Measurements from ENCODE around the gene ZFHX3. TPM values are rescaled to one million over a fixed set of nuclear protein-coding genes. Genes with fewer than 3 reads are reported as not detected.
A peak's percentile ranks its signal among the peaks of the same experiment; 100 is the strongest.

The ZFHX3 gene
- polyA plus RNA-seq, 1 donor (not counting 4 experiments of a cell fraction or from before 2014, with no cell fraction given): 1.2 TPM

GRCh38 chr16:72961863-72962262, 86.1 kb downstream of the ZFHX3 start:
- no peak for FAIRE-seq
- DNase-seq (ENCODE audit: low read depth, low spot score): no peak
- Histone ChIP-seq H3K79me2 (ENCODE audit: control insufficient read depth, insufficient read depth, low read length) (no peaks in the 10 kb centered on the region), H3K9me3 (ENCODE audit: control insufficient read depth, low read depth, low read length) (no peaks in the 10 kb centered on the region), H3K9ac (ENCODE audit: control insufficient read depth, extremely low read depth, insufficient read depth, low read length) (no peak overlapping the region), H3K9me1 (ENCODE audit: control insufficient read depth, extremely low read depth, insufficient read depth, low read length) (peaks cover 2% of the 10 kb centered on the region), H3K27me3 (ENCODE audit: control insufficient read depth, extremely low read depth, insufficient read depth, low read length) (no peaks in the 10 kb centered on the region), H3K27ac (ENCODE audit: control insufficient read depth, insufficient read depth, low read length) (no peak overlapping the region), H4K20me1 (ENCODE audit: control insufficient read depth, extremely low read depth, insufficient read depth, low read length) (peaks cover 2% of the 10 kb centered on the region), H3K4me1 (ENCODE audit: control insufficient read depth, extremely low read depth, insufficient read depth, low read length) (peaks cover 10% of the 10 kb centered on the region), H2AFZ (ENCODE audit: control insufficient read depth, low read length) (no peak overlapping the region), H3K4me3 (ENCODE audit: control insufficient read depth in 2 of 3, extremely low read depth in 1 of 3, insufficient read depth in 2 of 3, low read depth in 1 of 3, low read length in 3 of 3) (no peak overlapping the region), H3K4me2 (ENCODE audit: control insufficient read depth, extremely low read depth, insufficient read depth, low read depth, low read length) (no peak overlapping the region), H3K36me3 (ENCODE audit: control insufficient read depth in 2 of 2, extremely low read depth in 1 of 2, insufficient read depth in 2 of 2, low read length in 2 of 2) (peaks cover 5 to 6% of the 10 kb centered on the region in 2 experiments)
- dilution Hi-C loops (cut with MboI; ENCODE audit: extremely low pct_ligation_motif_present, low sequenced_read_pairs): no loop called here
- no peak for TF ChIP-seq EZH2 (IDR thresholded peaks at IDR 0.05; ENCODE audit: low read length)
- TF ChIP-seq CTCF (optimal IDR thresholded peaks at IDR 0.05 in 1 of 3, IDR thresholded peaks at IDR 0.05 in 1 of 3, conservative IDR thresholded peaks at IDR 0.05 in 1 of 3; ENCODE audit: extremely low read depth in 1 of 3, insufficient read depth in 2 of 3, low read length in 3 of 3): no peak

DNA sequence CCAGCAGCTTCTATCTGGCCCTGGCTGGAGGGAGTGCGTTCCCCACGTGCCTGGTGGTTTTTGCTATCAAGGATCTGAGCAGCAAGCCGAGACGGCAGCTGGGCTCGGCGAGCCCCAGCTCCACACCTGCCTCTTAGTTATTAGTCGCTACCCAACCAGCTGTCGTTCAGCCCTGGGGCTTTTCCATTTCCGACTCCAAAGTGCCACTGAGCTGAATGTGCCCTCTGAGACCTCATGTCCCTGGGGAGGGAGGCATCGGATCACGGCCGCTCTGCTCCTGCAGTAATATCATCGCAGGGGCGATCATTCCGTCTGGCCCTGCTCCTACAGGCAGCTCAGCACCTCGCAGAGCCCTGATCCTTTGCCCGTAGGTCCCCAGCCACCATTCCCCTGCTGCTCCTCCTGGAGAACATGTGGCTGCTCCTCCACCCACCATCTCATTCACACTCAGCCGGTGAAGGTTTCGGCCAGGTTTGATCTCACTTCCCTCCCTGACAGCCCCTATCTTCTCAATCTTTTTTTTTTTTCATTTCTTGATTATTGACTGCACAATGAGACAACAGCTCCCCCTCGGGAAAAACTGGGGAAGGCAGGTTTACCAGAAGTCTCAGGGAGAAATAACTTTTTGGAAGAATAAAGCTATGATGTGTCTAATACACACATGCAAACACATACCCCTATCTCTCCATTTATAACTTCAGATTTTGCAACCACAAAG, 86.7 kb downstream of the ZFHX3 start:
- H3K27ac ChIP-seq (ENCODE audit: control insufficient read depth, insufficient read depth, low read length): no peak overlapping the region
- peak overlapping the region; percentile 22 for H3K9ac ChIP-seq (ENCODE audit: control insufficient read depth, extremely low read depth, insufficient read depth, low read length)
- H3K4me3 ChIP-seq (ENCODE audit: control insufficient read depth in 2 of 3, extremely low read depth in 1 of 3, insufficient read depth in 2 of 3, low read depth in 1 of 3, low read length in 3 of 3): peak overlapping the region in 1 of 3 experiments; percentile 47
- no peaks in the 10 kb centered on the region for H3K79me2 ChIP-seq (ENCODE audit: control insufficient read depth, insufficient read depth, low read length)
- peaks cover 10% of the 10 kb centered on the region for H3K4me1 ChIP-seq (ENCODE audit: control insufficient read depth, extremely low read depth, insufficient read depth, low read length)
- DNase-seq (ENCODE audit: low read depth, low spot score) (no peak), FAIRE-seq (no peak)
- H4K20me1 ChIP-seq (ENCODE audit: control insufficient read depth, extremely low read depth, insufficient read depth, low read length): peaks cover 2% of the 10 kb centered on the region
- no peaks in the 10 kb centered on the region for H3K9me3 ChIP-seq (ENCODE audit: control insufficient read depth, low read depth, low read length)
- peaks cover 2% of the 10 kb centered on the region for H3K9me1 ChIP-seq (ENCODE audit: control insufficient read depth, extremely low read depth, insufficient read depth, low read length)
- H3K27me3 ChIP-seq (ENCODE audit: control insufficient read depth, extremely low read depth, insufficient read depth, low read length): no peaks in the 10 kb centered on the region
- peak overlapping the region; percentile 11 for H2AFZ ChIP-seq (ENCODE audit: control insufficient read depth, low read length)
- H3K36me3 ChIP-seq (ENCODE audit: control insufficient read depth in 2 of 2, extremely low read depth in 1 of 2, insufficient read depth in 2 of 2, low read length in 2 of 2): peaks cover 5 to 6% of the 10 kb centered on the region in 2 experiments
- peak overlapping the region; percentile 80 for H3K4me2 ChIP-seq (ENCODE audit: control insufficient read depth, extremely low read depth, insufficient read depth, low read depth, low read length)
- dilution Hi-C loops (cut with MboI; ENCODE audit: extremely low pct_ligation_motif_present, low sequenced_read_pairs): no loop called here
- TF ChIP-seq EZH2 (IDR thresholded peaks at IDR 0.05; ENCODE audit: low read length): peak; percentile 50
- peak; percentile 24 to 67 (median 62) for TF ChIP-seq CTCF (optimal IDR thresholded peaks at IDR 0.05 in 1 of 3, IDR thresholded peaks at IDR 0.05 in 1 of 3, conservative IDR thresholded peaks at IDR 0.05 in 1 of 3; ENCODE audit: extremely low read depth in 1 of 3, insufficient read depth in 2 of 3, low read length in 3 of 3)
